Brain microvascular endothelial cell (primary cell): ENCODE measurements around the gene NDUFAF7.

ENCODE experiments used
- DNase-seq: peaks from one replicate; pipeline ENCODE4 v3.0.0-alpha.2; 2020
- H3K27ac ChIP-seq: fragments of 250-450 bp; sonication (Bioruptor Pico); 2 replicates; pipeline ENCODE4 v1.5.1; 2020; ENCODE audit warnings: mild to moderate bottlenecking, moderate library complexity
- H3K27me3 ChIP-seq: fragments of 250-450 bp; sonication (Bioruptor Pico); replicated peaks from 2 replicates; pipeline ENCODE4 v1.5.1; 2020; ENCODE audit warnings: mild to moderate bottlenecking
- H3K36me3 ChIP-seq: fragments of 250-450 bp; sonication (Bioruptor Pico); replicated peaks from 2 replicates; pipeline ENCODE4 v1.5.1; 2020; ENCODE audit warnings: mild to moderate bottlenecking
- H3K4me3 ChIP-seq: 2 replicates; pipeline ENCODE4 v1.5.1; 2011; ENCODE audit warnings: low read depth, mild to moderate bottlenecking, control low read depth, low read length, moderate library complexity
- CTCF ChIP-seq: IDR thresholded peaks from 2 replicates; pipeline ENCODE4 v1.5.1; 2011; ENCODE audit warnings: low read depth, mild to moderate bottlenecking, moderate library complexity, low read length, control low read depth, inconsistent platforms; ENCODE audit errors: missing control alignments
- in situ Hi-C: cut with HindIII; loops from 2 replicates; pipeline ENCODE4 v1.10.0; 2017; ENCODE audit warnings: low sequenced_read_pairs, low pct_ligation_motif_present

Gene NDUFAF7

GRCh38 chr2:37244755-37245154 is 13.3 kb downstream of the NDUFAF7 start:
- H3K27me3 ChIP-seq, result no peaks in the 10 kb centered on the region
- peaks cover 34% of the 10 kb centered on the region for H3K36me3 ChIP-seq
- DNase-seq, result no peak
- H3K4me3 ChIP-seq, result no peak overlapping the region
- no peak overlapping the region for H3K27ac ChIP-seq
- no peak for TF ChIP-seq CTCF
- in situ Hi-C loops, result no loop called here

- no peak for TF ChIP-seq CTCF
- peaks cover 35% of the 10 kb centered on the region for H3K36me3 ChIP-seq
Measured at GRCh38 chr2:37246205-37246604, 14.7 kb downstream of the NDUFAF7 start.

GRCh38 chr2:37250869-37251740 is 19.6 kb downstream of the NDUFAF7 start:
- DNase-seq, result no peak
- TF ChIP-seq CTCF, result no peak
- Histone ChIP-seq H3K4me3 (no peak overlapping the region), H3K27me3 (no peaks in the 10 kb centered on the region), H3K27ac (no peak overlapping the region), H3K36me3 (peaks cover 53% of the 10 kb centered on the region)
- in situ Hi-C loops, result no loop called here

More at GRCh38 chr2:37246205-37246604, 14.7 kb downstream of the NDUFAF7 start:
- H3K27ac ChIP-seq, result no peak overlapping the region
- DNase-seq, result no peak
- in situ Hi-C loops, result no loop called here
- H3K4me3 ChIP-seq, result no peak overlapping the region
- no peaks in the 10 kb centered on the region for H3K27me3 ChIP-seq

GRCh38 chr2:37262522-37262921 is 31.1 kb downstream of the NDUFAF7 start:
- no peak overlapping the region for H3K27ac ChIP-seq
- no peak overlapping the region for H3K4me3 ChIP-seq
- in situ Hi-C loops, result no loop called here
- H3K27me3 ChIP-seq, result no peaks in the 10 kb centered on the region
- H3K36me3 ChIP-seq, result peaks cover 22% of the 10 kb centered on the region
- DNase-seq, result no peak
- TF ChIP-seq CTCF, result no peak

GRCh38 chr2:37263839-37264238 is 32.4 kb downstream of the NDUFAF7 start:
- H3K4me3 ChIP-seq, result no peak overlapping the region
- DNase-seq, result no peak
- no peak overlapping the region for H3K27ac ChIP-seq
- no peak for TF ChIP-seq CTCF
- peaks cover 26% of the 10 kb centered on the region for H3K36me3 ChIP-seq
- in situ Hi-C loops, result no loop called here
- H3K27me3 ChIP-seq, result no peaks in the 10 kb centered on the region

GRCh38 chr2:37267685-37268084 is 36.2 kb downstream of the NDUFAF7 start:
- Histone ChIP-seq H3K36me3 (peaks cover 24% of the 10 kb centered on the region), H3K27me3 (no peaks in the 10 kb centered on the region), H3K4me3 (no peak overlapping the region), H3K27ac (no peak overlapping the region)
- no peak for DNase-seq
- in situ Hi-C loops, result no loop called here
- TF ChIP-seq CTCF, result no peak
